Measurements from ENCODE around the gene TOP3A. TPM values are rescaled to one million over a fixed set of nuclear protein-coding genes. Genes with fewer than 3 reads are reported as not detected.

TOP3A gene
- total and polyA plus RNA-seq, 5 donors from 2014 or later = 17.0 to 50.4 (median 19.5) TPM

GRCh38 chr17:18241229-18241871 lies 73.4 kb downstream of the TOP3A start:
- peaks cover 10% of the 10 kb centered on the region for H3K36me3 Mint-ChIP-seq
- no peak overlapping the region for H3K4me3 Mint-ChIP-seq
- Histone ChIP-seq H3K27ac (ENCODE audit: insufficient read depth, low read length, poor library complexity, severe bottlenecking) (no peak overlapping the region), H3K36me3 (ENCODE audit: control insufficient read depth, insufficient read depth, low read length) (peaks cover 17% of the 10 kb centered on the region), H3K4me3 (ENCODE audit: low read depth, low read length) (no peak overlapping the region), H3K27me3 (ENCODE audit: control insufficient read depth, insufficient read depth, low read length) (no peaks in the 10 kb centered on the region), H3K9me3 (ENCODE audit: control insufficient read depth in 2 of 2, low read length in 2 of 2) (no peaks in the 10 kb centered on the region), H3K4me1 (ENCODE audit: control insufficient read depth, insufficient read depth, low read length, poor library complexity, severe bottlenecking) (no peaks in the 10 kb centered on the region)
- H3K9me3 Mint-ChIP-seq = no peaks in the 10 kb centered on the region
- DNase-seq (no peak), ATAC-seq (ENCODE audit: low read depth in 2 of 2) (no peak)
- no peaks in the 10 kb centered on the region for H3K4me1 Mint-ChIP-seq
- H3K27me3 Mint-ChIP-seq = no peaks in the 10 kb centered on the region
- H3K27ac Mint-ChIP-seq = no peak overlapping the region

GRCh38 chr17:18240449-18240848 lies 74.3 kb downstream of the TOP3A start:
- no peaks in the 10 kb centered on the region for H3K4me1 ChIP-seq (ENCODE audit: control insufficient read depth, insufficient read depth, low read length, poor library complexity, severe bottlenecking)
- DNase-seq (no peak), ATAC-seq (ENCODE audit: low read depth in 2 of 2) (no peak)
- Mint-ChIP-seq H3K27me3 (no peaks in the 10 kb centered on the region), H3K9me3 (no peaks in the 10 kb centered on the region), H3K36me3 (peaks cover 9% of the 10 kb centered on the region), H3K4me3 (no peak overlapping the region), H3K4me1 (no peaks in the 10 kb centered on the region), H3K27ac (no peak overlapping the region)
- no peak overlapping the region for H3K27ac ChIP-seq (ENCODE audit: insufficient read depth, low read length, poor library complexity, severe bottlenecking)
- H3K4me3 ChIP-seq (ENCODE audit: low read depth, low read length) = no peak overlapping the region
- peaks cover 8% of the 10 kb centered on the region for H3K36me3 ChIP-seq (ENCODE audit: control insufficient read depth, insufficient read depth, low read length)
- no peaks in the 10 kb centered on the region for H3K9me3 ChIP-seq (ENCODE audit: control insufficient read depth in 2 of 2, low read length in 2 of 2)
- H3K27me3 ChIP-seq (ENCODE audit: control insufficient read depth, insufficient read depth, low read length) = no peaks in the 10 kb centered on the region

GRCh38 chr17:18238299-18238698 lies 76.5 kb downstream of the TOP3A start:
- H3K4me1 Mint-ChIP-seq = no peaks in the 10 kb centered on the region
- H3K4me1 ChIP-seq (ENCODE audit: control insufficient read depth, insufficient read depth, low read length, poor library complexity, severe bottlenecking) = no peaks in the 10 kb centered on the region
- H3K9me3 Mint-ChIP-seq = no peaks in the 10 kb centered on the region
- no peak overlapping the region for H3K4me3 Mint-ChIP-seq
- H3K27ac Mint-ChIP-seq = no peak overlapping the region
- H3K27ac ChIP-seq (ENCODE audit: insufficient read depth, low read length, poor library complexity, severe bottlenecking) = no peak overlapping the region
- ATAC-seq (ENCODE audit: low read depth in 2 of 2) (no peak), DNase-seq (no peak)
- H3K27me3 ChIP-seq (ENCODE audit: control insufficient read depth, insufficient read depth, low read length) = no peaks in the 10 kb centered on the region
- peaks cover 13% of the 10 kb centered on the region for H3K36me3 Mint-ChIP-seq
- no peaks in the 10 kb centered on the region for H3K9me3 ChIP-seq (ENCODE audit: control insufficient read depth in 2 of 2, low read length in 2 of 2)
- H3K27me3 Mint-ChIP-seq = no peaks in the 10 kb centered on the region
- peaks cover 7% of the 10 kb centered on the region for H3K36me3 ChIP-seq (ENCODE audit: control insufficient read depth, insufficient read depth, low read length)
- H3K4me3 ChIP-seq (ENCODE audit: low read depth, low read length) = no peak overlapping the region

- Histone ChIP-seq H3K9me3 (ENCODE audit: control insufficient read depth in 2 of 2, low read length in 2 of 2) (no peaks in the 10 kb centered on the region), H3K36me3 (ENCODE audit: control insufficient read depth, insufficient read depth, low read length) (peaks cover 8% of the 10 kb centered on the region), H3K4me1 (ENCODE audit: control insufficient read depth, insufficient read depth, low read length, poor library complexity, severe bottlenecking) (no peaks in the 10 kb centered on the region), H3K27ac (ENCODE audit: insufficient read depth, low read length, poor library complexity, severe bottlenecking) (no peak overlapping the region), H3K27me3 (ENCODE audit: control insufficient read depth, insufficient read depth, low read length) (no peaks in the 10 kb centered on the region), H3K4me3 (ENCODE audit: low read depth, low read length) (no peak overlapping the region)
- H3K36me3 Mint-ChIP-seq = peaks cover 13% of the 10 kb centered on the region
- H3K9me3 Mint-ChIP-seq = no peaks in the 10 kb centered on the region
- no peak overlapping the region for H3K4me3 Mint-ChIP-seq
- no peak for DNase-seq
- ATAC-seq (ENCODE audit: low read depth in 2 of 2) = no peak
- no peaks in the 10 kb centered on the region for H3K4me1 Mint-ChIP-seq
- no peak overlapping the region for H3K27ac Mint-ChIP-seq
- no peaks in the 10 kb centered on the region for H3K27me3 Mint-ChIP-seq
Measured at GRCh38 chr17:18237461-18237860, 77.3 kb downstream of the TOP3A start.

GRCh38 chr17:18236494-18236893 lies 78.3 kb downstream of the TOP3A start:
- Mint-ChIP-seq H3K4me3 (no peak overlapping the region), H3K27me3 (no peaks in the 10 kb centered on the region), H3K9me3 (no peaks in the 10 kb centered on the region), H3K36me3 (peaks cover 13% of the 10 kb centered on the region), H3K4me1 (no peaks in the 10 kb centered on the region), H3K27ac (peak overlapping the region in 2 of 3 donors; percentile 41 to 42)
- no peaks in the 10 kb centered on the region for H3K9me3 ChIP-seq (ENCODE audit: control insufficient read depth in 2 of 2, low read length in 2 of 2)
- H3K4me3 ChIP-seq (ENCODE audit: low read depth, low read length) = no peak overlapping the region
- H3K36me3 ChIP-seq (ENCODE audit: control insufficient read depth, insufficient read depth, low read length) = peaks cover 13% of the 10 kb centered on the region
- no peaks in the 10 kb centered on the region for H3K4me1 ChIP-seq (ENCODE audit: control insufficient read depth, insufficient read depth, low read length, poor library complexity, severe bottlenecking)
- H3K27ac ChIP-seq (ENCODE audit: insufficient read depth, low read length, poor library complexity, severe bottlenecking) = no peak overlapping the region
- no peak for ATAC-seq (ENCODE audit: low read depth in 2 of 2)
- no peak for DNase-seq
- H3K27me3 ChIP-seq (ENCODE audit: control insufficient read depth, insufficient read depth, low read length) = no peaks in the 10 kb centered on the region

- ATAC-seq (ENCODE audit: low read depth in 2 of 2) (no peak), DNase-seq (no peak)
- Histone ChIP-seq H3K4me3 (ENCODE audit: low read depth, low read length) (no peak overlapping the region), H3K27me3 (ENCODE audit: control insufficient read depth, insufficient read depth, low read length) (no peaks in the 10 kb centered on the region), H3K9me3 (ENCODE audit: control insufficient read depth in 2 of 2, low read length in 2 of 2) (no peaks in the 10 kb centered on the region), H3K27ac (ENCODE audit: insufficient read depth, low read length, poor library complexity, severe bottlenecking) (no peak overlapping the region), H3K36me3 (ENCODE audit: control insufficient read depth, insufficient read depth, low read length) (peaks cover 13% of the 10 kb centered on the region), H3K4me1 (ENCODE audit: control insufficient read depth, insufficient read depth, low read length, poor library complexity, severe bottlenecking) (no peaks in the 10 kb centered on the region)
- Mint-ChIP-seq H3K27ac (peak overlapping the region in 2 of 3 donors; percentile 41 to 76), H3K4me3 (no peak overlapping the region), H3K4me1 (no peaks in the 10 kb centered on the region), H3K9me3 (no peaks in the 10 kb centered on the region), H3K27me3 (no peaks in the 10 kb centered on the region), H3K36me3 (peaks cover 13% of the 10 kb centered on the region)
Measured at GRCh38 chr17:18235743-18236256, 79.0 kb downstream of the TOP3A start.

GRCh38 chr17:18234853-18235380 lies 79.9 kb downstream of the TOP3A start:
- H3K27ac ChIP-seq (ENCODE audit: insufficient read depth, low read length, poor library complexity, severe bottlenecking) = no peak overlapping the region
- Mint-ChIP-seq H3K36me3 (peaks cover 13% of the 10 kb centered on the region), H3K27ac (no peak overlapping the region), H3K4me3 (no peak overlapping the region), H3K27me3 (no peaks in the 10 kb centered on the region), H3K4me1 (peaks cover 0 to 2% (median 0%) of the 10 kb centered on the region in 4 donors), H3K9me3 (no peaks in the 10 kb centered on the region)
- no peak for DNase-seq
- no peak for ATAC-seq (ENCODE audit: low read depth in 2 of 2)
- peaks cover 13% of the 10 kb centered on the region for H3K36me3 ChIP-seq (ENCODE audit: control insufficient read depth, insufficient read depth, low read length)
- no peaks in the 10 kb centered on the region for H3K4me1 ChIP-seq (ENCODE audit: control insufficient read depth, insufficient read depth, low read length, poor library complexity, severe bottlenecking)
- no peaks in the 10 kb centered on the region for H3K27me3 ChIP-seq (ENCODE audit: control insufficient read depth, insufficient read depth, low read length)
- no peaks in the 10 kb centered on the region for H3K9me3 ChIP-seq (ENCODE audit: control insufficient read depth in 2 of 2, low read length in 2 of 2)
- no peak overlapping the region for H3K4me3 ChIP-seq (ENCODE audit: low read depth, low read length)

Data from CD4-positive, CD25-positive, alpha-beta regulatory T cell (primary cell).